ENCODE measurements around the gene MUC5B.

Gene MUC5B

DNA sequence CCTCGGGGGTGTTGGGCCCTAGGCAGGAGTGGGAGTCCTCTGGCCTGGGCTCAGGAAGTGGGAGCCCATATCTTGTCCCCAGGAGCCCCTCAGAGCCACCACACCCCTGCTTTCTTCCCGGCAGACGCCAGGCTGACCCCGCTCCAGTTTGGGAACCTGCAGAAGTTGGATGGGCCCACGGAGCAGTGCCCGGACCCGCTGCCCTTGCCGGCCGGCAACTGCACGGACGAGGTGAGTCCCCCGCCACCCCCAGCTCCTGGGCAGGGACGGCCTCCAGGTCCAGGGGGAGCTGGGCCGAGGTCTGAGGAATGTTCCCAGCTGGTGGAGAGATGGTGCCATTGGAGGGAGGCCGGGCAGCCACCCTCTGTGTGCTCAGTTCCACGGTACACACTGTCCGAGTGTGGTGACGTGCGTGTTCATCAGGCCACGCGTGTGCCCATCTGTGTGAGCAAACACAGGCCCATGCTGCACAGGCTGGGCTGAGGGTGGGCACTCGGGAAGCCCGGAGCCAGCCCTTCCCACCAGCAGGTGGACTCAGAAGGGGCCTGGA is 4.8 kb downstream of the MUC5B start:
- H3K4me3 ChIP-seq (ENCODE audit: low read depth, low read length): no peak overlapping the region
- DNase-seq (ENCODE audit: low read depth): no peak
- no peak for TF ChIP-seq CTCF (IDR thresholded peaks at IDR 0.05; ENCODE audit: insufficient read depth, low read depth, low read length, missing control alignments)

DNA sequence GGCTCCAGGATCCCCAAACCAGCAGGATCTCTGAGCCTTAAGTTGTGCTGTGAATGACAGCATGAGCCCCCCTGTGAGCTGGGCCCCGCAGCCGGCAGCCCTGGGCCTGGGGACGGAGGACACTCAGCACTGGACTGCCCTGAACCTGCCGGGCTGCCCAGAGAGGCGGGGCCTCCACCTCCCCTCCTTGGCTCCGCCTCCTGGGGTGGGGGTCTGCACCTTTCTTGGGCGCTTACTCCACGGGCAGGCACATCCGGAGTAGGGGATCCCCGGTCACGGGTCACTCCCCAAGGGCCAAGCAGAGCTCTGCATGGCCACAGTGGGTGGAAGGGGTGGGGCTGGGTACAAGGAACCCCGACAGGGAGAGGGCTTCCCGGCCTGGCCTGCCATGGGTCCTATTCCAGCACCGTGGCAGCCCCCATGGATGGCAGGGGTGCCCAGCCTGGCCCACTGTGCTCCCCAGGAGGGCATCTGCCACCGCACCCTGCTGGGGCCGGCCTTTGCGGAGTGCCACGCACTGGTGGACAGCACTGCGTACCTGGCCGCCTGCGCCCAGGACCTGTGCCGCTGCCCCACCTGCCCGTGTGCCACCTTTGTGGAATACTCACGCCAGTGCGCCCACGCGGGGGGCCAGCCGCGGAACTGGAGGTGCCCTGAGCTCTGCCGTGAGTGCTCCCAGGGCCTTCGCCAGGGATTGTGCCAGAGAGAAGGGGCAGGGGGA is 5.4 kb downstream of the MUC5B start:
- no peak for TF ChIP-seq CTCF (IDR thresholded peaks at IDR 0.05; ENCODE audit: insufficient read depth, low read depth, low read length, missing control alignments)
- no peak for DNase-seq (ENCODE audit: low read depth)

GRCh38 chr11:1228921-1229451 is 6.1 kb downstream of the MUC5B start:
- no peak for DNase-seq (ENCODE audit: low read depth)
- no peak overlapping the region for H3K4me3 ChIP-seq (ENCODE audit: low read depth, low read length)
- no peak for TF ChIP-seq CTCF (IDR thresholded peaks at IDR 0.05; ENCODE audit: insufficient read depth, low read depth, low read length, missing control alignments)

More for the DNA sequence above, 5.4 kb downstream of the MUC5B start:
- no peak overlapping the region for H3K4me3 ChIP-seq (ENCODE audit: low read depth, low read length)

DNA sequence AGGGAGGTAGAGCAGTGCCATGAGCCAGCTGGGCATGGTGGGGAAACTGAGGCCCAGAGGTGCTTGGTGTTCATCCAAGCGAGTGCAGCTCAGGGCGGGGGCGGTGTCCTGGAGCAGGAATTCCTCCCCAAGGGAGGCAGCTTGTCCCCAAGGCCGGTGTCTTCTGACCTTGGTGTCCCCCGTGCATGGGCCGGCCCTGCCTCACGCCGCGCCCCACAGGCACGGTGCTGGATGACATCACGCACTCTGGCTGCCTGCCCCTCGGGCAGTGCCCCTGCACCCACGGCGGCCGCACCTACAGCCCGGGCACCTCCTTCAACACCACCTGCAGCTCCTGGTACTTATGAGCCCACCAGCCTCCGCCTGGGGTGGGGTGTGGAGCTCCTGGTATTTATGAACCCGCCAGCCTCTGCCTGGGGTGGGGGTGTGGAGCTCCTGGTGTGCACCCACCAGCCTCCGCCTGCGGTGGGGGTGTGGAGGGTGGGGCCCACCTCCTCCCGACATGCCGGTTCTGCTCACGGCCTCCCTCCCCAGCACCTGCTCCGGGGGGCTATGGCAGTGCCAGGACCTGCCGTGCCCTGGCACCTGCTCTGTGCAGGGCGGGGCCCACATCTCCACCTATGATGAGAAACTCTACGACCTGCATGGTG is 6.7 kb downstream of the MUC5B start:
- no peak overlapping the region for H3K4me3 ChIP-seq (ENCODE audit: low read depth, low read length)
- no peak for TF ChIP-seq CTCF (IDR thresholded peaks at IDR 0.05; ENCODE audit: insufficient read depth, low read depth, low read length, missing control alignments)
- DNase-seq (ENCODE audit: low read depth): no peak

- H3K4me3 ChIP-seq (ENCODE audit: low read depth, low read length): no peak overlapping the region
- DNase-seq (ENCODE audit: low read depth): no peak
- TF ChIP-seq CTCF (IDR thresholded peaks at IDR 0.05; ENCODE audit: insufficient read depth, low read depth, low read length, missing control alignments): no peak
Measured at GRCh38 chr11:1230121-1230455, 7.2 kb downstream of the MUC5B start.

- DNase-seq (ENCODE audit: low read depth): no peak
- no peak for TF ChIP-seq CTCF (IDR thresholded peaks at IDR 0.05; ENCODE audit: insufficient read depth, low read depth, low read length, missing control alignments)
- H3K4me3 ChIP-seq (ENCODE audit: low read depth, low read length): no peak overlapping the region
Measured at GRCh38 chr11:1230456-1231395, 7.9 kb downstream of the MUC5B start.

Data from GM12865 (cell line).